ENCODE results near the gene KLHDC3.

- TF ChIP-seq CTCF (IDR thresholded peaks at IDR 0.05) (no peak), POLR2A (IDR thresholded peaks at IDR 0.05) (no peak)
These were observed 43.0 kb upstream of the KLHDC3 start for GRCh38 chr6:42970871-42971612.

Data from thyroid gland (tissue), 4 donors.